Measurements from ENCODE around the gene RAD51B. TPM values are rescaled to one million over a fixed set of nuclear protein-coding genes. Genes with fewer than 3 reads are reported as not detected.
A peak's percentile ranks its signal among the peaks of the same experiment; 100 is the strongest.

RAD51B gene
- 25.1 and 30.1 TPM in 2 replicates for total RNA-seq

- peak; percentile 84 for DNase-seq (ENCODE audit: low spot score)
- Mint-ChIP-seq H3K9me3 (no peaks in the 10 kb centered on the region), H3K27ac (peak within 1 kb of the TSS; percentile 92), H3K4me3 (ENCODE audit: low read depth) (peak within 1 kb of the TSS; percentile 96), H3K36me3 (ENCODE audit: low read depth) (no peaks in the 10 kb centered on the region), H3K27me3 (ENCODE audit: low read depth) (no peaks in the 10 kb centered on the region), H3K4me1 (ENCODE audit: low read depth) (peaks cover 36% of the 10 kb centered on the region)
- intact Hi-C loops (cut with micrococcal nuclease), result loop anchor here (5.0 kb wide), 3 partner anchors 122 to 973 kb away; partner anchors contain the start of genes PIGH, RDH11 and ZFP36L1
These were observed at the start of gene RAD51B for GRCh38 chr14:67819563-67820421. Gene RAD51B, plus strand, starts transcription at chr14:67819779.

- no peak overlapping the region for H3K27ac Mint-ChIP-seq
- H3K36me3 Mint-ChIP-seq (ENCODE audit: low read depth), result peaks cover 56% of the 10 kb centered on the region
- no peak overlapping the region for H3K4me3 Mint-ChIP-seq (ENCODE audit: low read depth)
- intact Hi-C loops (cut with micrococcal nuclease), result no loop called here
- no peak for DNase-seq (ENCODE audit: low spot score)
- H3K9me3 Mint-ChIP-seq, result no peaks in the 10 kb centered on the region
- no peaks in the 10 kb centered on the region for H3K4me1 Mint-ChIP-seq (ENCODE audit: low read depth)
- no peaks in the 10 kb centered on the region for H3K27me3 Mint-ChIP-seq (ENCODE audit: low read depth)
These were observed 45.7 kb upstream of the RAD51B start for GRCh38 chr14:67773844-67774377.

GRCh38 chr14:67776653-67777322, 42.8 kb upstream of the RAD51B start:
- Mint-ChIP-seq H3K36me3 (ENCODE audit: low read depth) (peaks cover 47% of the 10 kb centered on the region), H3K4me1 (ENCODE audit: low read depth) (no peaks in the 10 kb centered on the region), H3K9me3 (no peaks in the 10 kb centered on the region), H3K27me3 (ENCODE audit: low read depth) (no peaks in the 10 kb centered on the region), H3K27ac (no peak overlapping the region), H3K4me3 (ENCODE audit: low read depth) (no peak overlapping the region)
- DNase-seq (ENCODE audit: low spot score), result no peak
- intact Hi-C loops (cut with micrococcal nuclease), result no loop called here

- H3K9me3 Mint-ChIP-seq, result no peaks in the 10 kb centered on the region
- H3K4me3 Mint-ChIP-seq (ENCODE audit: low read depth), result no peak overlapping the region
- no peaks in the 10 kb centered on the region for H3K4me1 Mint-ChIP-seq (ENCODE audit: low read depth)
- H3K27me3 Mint-ChIP-seq (ENCODE audit: low read depth), result no peaks in the 10 kb centered on the region
- intact Hi-C loops (cut with micrococcal nuclease), result no loop called here
- H3K27ac Mint-ChIP-seq, result no peak overlapping the region
- no peak for DNase-seq (ENCODE audit: low spot score)
- peaks cover 49% of the 10 kb centered on the region for H3K36me3 Mint-ChIP-seq (ENCODE audit: low read depth)
These were observed 40.8 kb upstream of the RAD51B start for GRCh38 chr14:67778792-67779191.

- H3K4me3 Mint-ChIP-seq (ENCODE audit: low read depth), result no peak overlapping the region
- peaks cover 12% of the 10 kb centered on the region for H3K4me1 Mint-ChIP-seq (ENCODE audit: low read depth)
These were observed 37.5 kb upstream of the RAD51B start for GRCh38 chr14:67782090-67782489.

GRCh38 chr14:67784244-67784823, 35.2 kb upstream of the RAD51B start:
- Mint-ChIP-seq H3K4me1 (ENCODE audit: low read depth) (peaks cover 12% of the 10 kb centered on the region), H3K4me3 (ENCODE audit: low read depth) (no peak overlapping the region), H3K36me3 (ENCODE audit: low read depth) (peaks cover 61% of the 10 kb centered on the region), H3K27ac (peak overlapping the region; percentile 12), H3K9me3 (no peaks in the 10 kb centered on the region), H3K27me3 (ENCODE audit: low read depth) (no peaks in the 10 kb centered on the region)
- DNase-seq (ENCODE audit: low spot score), result no peak
- intact Hi-C loops (cut with micrococcal nuclease), result no loop called here

More at GRCh38 chr14:67782090-67782489, 37.5 kb upstream of the RAD51B start:
- intact Hi-C loops (cut with micrococcal nuclease), result no loop called here
- Mint-ChIP-seq H3K27ac (no peak overlapping the region), H3K36me3 (ENCODE audit: low read depth) (peaks cover 52% of the 10 kb centered on the region), H3K9me3 (no peaks in the 10 kb centered on the region), H3K27me3 (ENCODE audit: low read depth) (no peaks in the 10 kb centered on the region)
- no peak for DNase-seq (ENCODE audit: low spot score)

- Mint-ChIP-seq H3K27me3 (ENCODE audit: low read depth) (no peaks in the 10 kb centered on the region), H3K27ac (no peak overlapping the region), H3K4me3 (ENCODE audit: low read depth) (no peak overlapping the region), H3K36me3 (ENCODE audit: low read depth) (peaks cover 65% of the 10 kb centered on the region), H3K4me1 (ENCODE audit: low read depth) (peaks cover 12% of the 10 kb centered on the region), H3K9me3 (no peaks in the 10 kb centered on the region)
- intact Hi-C loops (cut with micrococcal nuclease), result no loop called here
- DNase-seq (ENCODE audit: low spot score), result no peak
These were observed 34.1 kb upstream of the RAD51B start for GRCh38 chr14:67785270-67786109.

GRCh38 chr14:67787673-67788072, 31.9 kb upstream of the RAD51B start:
- no peaks in the 10 kb centered on the region for H3K27me3 Mint-ChIP-seq (ENCODE audit: low read depth)

GRCh38 chr14:67798731-67799130, 20.8 kb upstream of the RAD51B start:
- H3K36me3 Mint-ChIP-seq (ENCODE audit: low read depth), result peaks cover 33% of the 10 kb centered on the region
- H3K27ac Mint-ChIP-seq, result no peak overlapping the region

More at GRCh38 chr14:67787673-67788072, 31.9 kb upstream of the RAD51B start:
- Mint-ChIP-seq H3K27ac (no peak overlapping the region), H3K4me3 (ENCODE audit: low read depth) (no peak overlapping the region), H3K9me3 (no peaks in the 10 kb centered on the region), H3K36me3 (ENCODE audit: low read depth) (peaks cover 62% of the 10 kb centered on the region), H3K4me1 (ENCODE audit: low read depth) (peaks cover 12% of the 10 kb centered on the region)
- DNase-seq (ENCODE audit: low spot score), result no peak
- intact Hi-C loops (cut with micrococcal nuclease), result no loop called here

GRCh38 chr14:67800743-67801142, 18.8 kb upstream of the RAD51B start:
- intact Hi-C loops (cut with micrococcal nuclease), result no loop called here
- H3K36me3 Mint-ChIP-seq (ENCODE audit: low read depth), result peaks cover 40% of the 10 kb centered on the region
- no peak overlapping the region for H3K27ac Mint-ChIP-seq
- H3K4me1 Mint-ChIP-seq (ENCODE audit: low read depth), result no peaks in the 10 kb centered on the region
- no peaks in the 10 kb centered on the region for H3K27me3 Mint-ChIP-seq (ENCODE audit: low read depth)
- no peak overlapping the region for H3K4me3 Mint-ChIP-seq (ENCODE audit: low read depth)
- no peak for DNase-seq (ENCODE audit: low spot score)
- no peaks in the 10 kb centered on the region for H3K9me3 Mint-ChIP-seq

More at GRCh38 chr14:67798731-67799130, 20.8 kb upstream of the RAD51B start:
- H3K4me1 Mint-ChIP-seq (ENCODE audit: low read depth), result no peaks in the 10 kb centered on the region
- intact Hi-C loops (cut with micrococcal nuclease), result no loop called here
- DNase-seq (ENCODE audit: low spot score), result no peak
- H3K27me3 Mint-ChIP-seq (ENCODE audit: low read depth), result no peaks in the 10 kb centered on the region
- H3K4me3 Mint-ChIP-seq (ENCODE audit: low read depth), result no peak overlapping the region
- no peaks in the 10 kb centered on the region for H3K9me3 Mint-ChIP-seq

- no peak overlapping the region for H3K4me3 Mint-ChIP-seq (ENCODE audit: low read depth)
- no peak overlapping the region for H3K27ac Mint-ChIP-seq
- no peaks in the 10 kb centered on the region for H3K9me3 Mint-ChIP-seq
- no peaks in the 10 kb centered on the region for H3K27me3 Mint-ChIP-seq (ENCODE audit: low read depth)
- no peaks in the 10 kb centered on the region for H3K4me1 Mint-ChIP-seq (ENCODE audit: low read depth)
- intact Hi-C loops (cut with micrococcal nuclease), result no loop called here
- no peak for DNase-seq (ENCODE audit: low spot score)
- H3K36me3 Mint-ChIP-seq (ENCODE audit: low read depth), result peaks cover 32% of the 10 kb centered on the region
These were observed 13.3 kb upstream of the RAD51B start for GRCh38 chr14:67806246-67806645.

GRCh38 chr14:67814821-67815220, 4.8 kb upstream of the RAD51B start:
- Mint-ChIP-seq H3K27ac (peak overlapping the region; percentile 31), H3K9me3 (no peaks in the 10 kb centered on the region), H3K4me1 (ENCODE audit: low read depth) (peaks cover 28% of the 10 kb centered on the region), H3K36me3 (ENCODE audit: low read depth) (peaks cover 11% of the 10 kb centered on the region), H3K4me3 (ENCODE audit: low read depth) (peak overlapping the region; percentile 87), H3K27me3 (ENCODE audit: low read depth) (no peaks in the 10 kb centered on the region)
- intact Hi-C loops (cut with micrococcal nuclease), result loop anchor here (5.0 kb wide), 3 partner anchors 118 to 977 kb away; partner anchors contain the start of genes PIGH, RDH11 and ZFP36L1
- no peak for DNase-seq (ENCODE audit: low spot score)

Measured in activated T-helper 2 cell treated with anti-CD3 and anti-CD28 coated beads, Interferon-gamma antibody, Interleukin-2, Interleukin-4, amounts not matched to agents 10 μg/mL and 5 μg/mL and 100 μg/mL, durations not matched to agents 14 hours and 24 hours and 36 hours (primary cell).